Sigmoid colon (tissue), 7 donors: Measurements from ENCODE around the gene LYPLAL1. TPM values are rescaled to one million over a fixed set of nuclear protein-coding genes. Genes with fewer than 3 reads are reported as not detected.

Source experiments
- DNase-seq: peaks from one replicate; pipeline ENCODE4 v3.0.0-alpha.2; 2019
- H3K27ac ChIP-seq, 4 donors: fragments of 200-600 bp; sonication (generic); one replicate each; pipeline ENCODE4 v1.5.1; 2016 to 2019; ENCODE audit warnings: mild to moderate bottlenecking in 1 of 4
- H3K27me3 ChIP-seq, 3 donors: fragments of 200-600 bp; sonication (generic); one replicate each; pipeline ENCODE4 v1.5.1; 2019; ENCODE audit warnings: mild to moderate bottlenecking in 1 of 3
- H3K36me3 ChIP-seq, 4 donors: fragments of 200-600 bp; sonication (generic); one replicate each; pipeline ENCODE4 v1.5.1; 2016 to 2019
- H3K4me1 ChIP-seq, 4 donors: fragments of 200-600 bp; sonication (generic); one replicate each; pipeline ENCODE4 v1.5.1; 2017 to 2019
- H3K4me3 ChIP-seq, 4 donors: fragments of 200-600 bp; sonication (generic); one replicate each; pipeline ENCODE4 v1.5.1; 2017 to 2019; ENCODE audit warnings: mild to moderate bottlenecking in 2 of 4, moderate library complexity in 1 of 4
- H3K9me3 ChIP-seq, 4 donors: fragments of 200-600 bp in 3 of 4; sonication (generic) in 3 of 4; one replicate each; pipeline versions ENCODE4 v1.5.1 to v1.6.1; 2013 to 2019
- CTCF ChIP-seq, 4 experiments: fragments of 450-650 bp in 3 of 4; fragments of 200-600 bp in 1 of 4; IDR thresholded peaks; one replicate each; pipeline ENCODE4 v1.5.1; 2016 to 2019; ENCODE audit warnings: antibody characterized with exemption in 4 of 4, mild to moderate bottlenecking in 3 of 4, moderate library complexity in 2 of 4
- EP300 ChIP-seq, 4 donors: sonication (generic); formaldehyde crosslinking; IDR thresholded peaks; one replicate each; pipeline ENCODE4 v1.6.1; 2017; ENCODE audit warnings: antibody characterized with exemption in 4 of 4
- POLR2A ChIP-seq, 2 donors: fragments of 450-650 bp; IDR thresholded peaks; one replicate each; pipeline ENCODE4 v1.6.1; 2016; ENCODE audit warnings: antibody characterized with exemption in 2 of 2, mild to moderate bottlenecking in 2 of 2, moderate library complexity in 2 of 2
- POLR2AphosphoS5 ChIP-seq, 4 donors: sonication (generic); formaldehyde crosslinking; IDR thresholded peaks; one replicate each; pipeline ENCODE4 v1.6.1; 2017; ENCODE audit warnings: antibody characterized with exemption in 4 of 4
- WGBS, 2 donors: extraction: QIAGEN DNeasy Blood & Tissue Kit; methylation state at CpG; one replicate each; pipeline ENCODE4 v1.1.7; 2013; 5-methylcytosine and 5-hydroxymethylcytosine counted together
- intact Hi-C: fragments of 100-400 bp; cut with DNase I; formaldehyde crosslinking; loops from one replicate; pipeline ENCODE4 v1.15.1; 2023
- polyA plus RNA-seq, 3 donors: library from polyadenylated mRNA; stranded (reverse); fragments of 200-250 nt; gene quantifications; one replicate each; pipeline ENCODE4 v1.2.3, GENCODE V29; 2013
- total RNA-seq, 4 donors: library from RNA; depleted of rRNA; stranded (reverse); fragments of >200 nt; gene quantifications; one replicate each; pipeline ENCODE4 v1.1.0, GENCODE V29; 2016
- donor health status: healthy with polysubstance abuse.
- donor health status: Bipolar disorder and iron deficiency.
- donor health status: healthy.

The LYPLAL1 gene
- total and polyA plus RNA-seq, 7 donors = 11.8 to 36.0 (median 23.4) TPM

- H3K36me3 ChIP-seq = no peaks in the 10 kb centered on the region
- TF ChIP-seq POLR2A (IDR thresholded peaks at IDR 0.05) (no peak), POLR2AphosphoS5 (IDR thresholded peaks at IDR 0.05) (no peak), EP300 (IDR thresholded peaks at IDR 0.05) (no peak), CTCF (IDR thresholded peaks at IDR 0.05) (no peak)
- 37 to 44% methylated on average over 2 of the region's 2 CpGs for WGBS, 2 donors
Observed at GRCh38 chr1:219257751-219258150, 84.1 kb downstream of the LYPLAL1 start.

GRCh38 chr1:219261454-219261853 is 87.8 kb downstream of the LYPLAL1 start:
- WGBS, 2 donors = 90% methylated on average over 2 of the region's 2 CpGs
- DNase-seq = no peak
- intact Hi-C loops = no loop called here
- TF ChIP-seq POLR2A (IDR thresholded peaks at IDR 0.05) (no peak), POLR2AphosphoS5 (IDR thresholded peaks at IDR 0.05) (no peak), CTCF (IDR thresholded peaks at IDR 0.05) (no peak), EP300 (IDR thresholded peaks at IDR 0.05) (no peak)
- peaks cover 0 to 10% (median 4%) of the 10 kb centered on the region in 4 donors for H3K4me1 ChIP-seq
- no peaks in the 10 kb centered on the region for H3K27me3 ChIP-seq
- H3K36me3 ChIP-seq = no peaks in the 10 kb centered on the region
- H3K27ac ChIP-seq = no peak overlapping the region
- peaks cover 0 to 5% (median 2%) of the 10 kb centered on the region in 4 donors for H3K9me3 ChIP-seq
- H3K4me3 ChIP-seq = no peak overlapping the region

More at GRCh38 chr1:219257751-219258150, 84.1 kb downstream of the LYPLAL1 start:
- Histone ChIP-seq H3K4me1 (no peaks in the 10 kb centered on the region), H3K9me3 (peaks cover 0 to 5% (median 3%) of the 10 kb centered on the region in 4 donors), H3K4me3 (no peak overlapping the region), H3K27me3 (no peaks in the 10 kb centered on the region), H3K27ac (no peak overlapping the region)
- intact Hi-C loops = no loop called here
- no peak for DNase-seq
